AG04449 (cell line): Measurements from ENCODE around the gene LINGO3.

Source experiments
- CTCF ChIA-PET: fragments of 350-600 bp; formaldehyde crosslinking; extraction: SDS; loops from one replicate; lab custom pipeline; 2021; ENCODE audit warnings: antibody characterized with exemption; lab: Yijun Ruan, JAX
- POLR2A ChIA-PET: fragments of 400-600, 350-600 bp; formaldehyde crosslinking; extraction: SDS; loops from one replicate; lab custom pipeline; 2020; ENCODE audit warnings: antibody characterized with exemption, inconsistent platforms; lab: Yijun Ruan, JAX
- DNase-seq: peaks from one replicate; pipeline ENCODE4 v3.0.0-alpha.2; 2010; ENCODE audit warnings: low read depth, low spot score
- H3K4me3 ChIP-seq: 2 replicates; pipeline ENCODE4 v1.5.1; 2011; ENCODE audit warnings: low read depth, mild to moderate bottlenecking, control low read depth, low read length
- CTCF ChIP-seq: IDR thresholded peaks from one replicate; pipeline ENCODE4 v1.5.1; 2011; ENCODE audit warnings: mild to moderate bottlenecking, moderate library complexity, low read length, control low read depth, inconsistent platforms; ENCODE audit not compliant: insufficient read depth; ENCODE audit errors: missing control alignments

LINGO3 gene

GRCh38 chr19:2306971-2307370, 983 bp downstream of the LINGO3 start:
- CTCF ChIA-PET = interaction anchor here (1.0 to 2.9 kb wide), 2 partner anchors 9 to 11 kb away, joined by 4 to 16 read pairs; no protein-coding TSS in a partner anchor
- POLR2A ChIA-PET = no interaction called here
- no peak overlapping the region for H3K4me3 ChIP-seq
- no peak for DNase-seq
- TF ChIP-seq CTCF = no peak

- CTCF ChIA-PET = interaction anchor here (1.0 to 2.9 kb wide), 3 partner anchors 9 to 12 kb away, joined by 3 to 16 read pairs (median 4); no protein-coding TSS in a partner anchor
- no peak overlapping the region for H3K4me3 ChIP-seq
- no peak for TF ChIP-seq CTCF
- DNase-seq = no peak
- POLR2A ChIA-PET = no interaction called here
Measured at GRCh38 chr19:2306281-2306806, 1.6 kb downstream of the LINGO3 start.

- ChIA-PET CTCF (interaction anchor here (1.0 to 2.9 kb wide), 2 partner anchors 10 to 11 kb away, joined by 3 to 16 read pairs; no protein-coding TSS in a partner anchor), POLR2A (no interaction called here)
- no peak for TF ChIP-seq CTCF
- no peak for DNase-seq
- no peak overlapping the region for H3K4me3 ChIP-seq
Measured at GRCh38 chr19:2305452-2306280, 2.3 kb downstream of the LINGO3 start.

GRCh38 chr19:2303211-2303798, 4.6 kb downstream of the LINGO3 start:
- CTCF ChIA-PET = interaction anchor here (1.1 to 1.7 kb wide), 3 partner anchors 12 to 147 kb away, joined by 4 to 5 read pairs (median 4); no protein-coding TSS in a partner anchor
- POLR2A ChIA-PET = no interaction called here
- TF ChIP-seq CTCF = no peak
- DNase-seq = no peak
- H3K4me3 ChIP-seq = no peak overlapping the region

GRCh38 chr19:2302319-2303210, 5.4 kb downstream of the LINGO3 start:
- ChIA-PET CTCF (interaction anchor here (0.9 to 1.7 kb wide), 5 partner anchors 11 to 147 kb away, joined by 3 to 5 read pairs (median 4); no protein-coding TSS in a partner anchor), POLR2A (no interaction called here)
- TF ChIP-seq CTCF = no peak

More at GRCh38 chr19:2302319-2303210, 5.4 kb downstream of the LINGO3 start:
- DNase-seq = no peak
- H3K4me3 ChIP-seq = no peak overlapping the region
